Measurements from ENCODE around the gene NOD2. TPM values are rescaled to one million over a fixed set of nuclear protein-coding genes. Genes with fewer than 3 reads are reported as not detected.

Gene NOD2
- total RNA-seq, 1 experiment from 2014 or later = 0.11 TPM

DNA sequence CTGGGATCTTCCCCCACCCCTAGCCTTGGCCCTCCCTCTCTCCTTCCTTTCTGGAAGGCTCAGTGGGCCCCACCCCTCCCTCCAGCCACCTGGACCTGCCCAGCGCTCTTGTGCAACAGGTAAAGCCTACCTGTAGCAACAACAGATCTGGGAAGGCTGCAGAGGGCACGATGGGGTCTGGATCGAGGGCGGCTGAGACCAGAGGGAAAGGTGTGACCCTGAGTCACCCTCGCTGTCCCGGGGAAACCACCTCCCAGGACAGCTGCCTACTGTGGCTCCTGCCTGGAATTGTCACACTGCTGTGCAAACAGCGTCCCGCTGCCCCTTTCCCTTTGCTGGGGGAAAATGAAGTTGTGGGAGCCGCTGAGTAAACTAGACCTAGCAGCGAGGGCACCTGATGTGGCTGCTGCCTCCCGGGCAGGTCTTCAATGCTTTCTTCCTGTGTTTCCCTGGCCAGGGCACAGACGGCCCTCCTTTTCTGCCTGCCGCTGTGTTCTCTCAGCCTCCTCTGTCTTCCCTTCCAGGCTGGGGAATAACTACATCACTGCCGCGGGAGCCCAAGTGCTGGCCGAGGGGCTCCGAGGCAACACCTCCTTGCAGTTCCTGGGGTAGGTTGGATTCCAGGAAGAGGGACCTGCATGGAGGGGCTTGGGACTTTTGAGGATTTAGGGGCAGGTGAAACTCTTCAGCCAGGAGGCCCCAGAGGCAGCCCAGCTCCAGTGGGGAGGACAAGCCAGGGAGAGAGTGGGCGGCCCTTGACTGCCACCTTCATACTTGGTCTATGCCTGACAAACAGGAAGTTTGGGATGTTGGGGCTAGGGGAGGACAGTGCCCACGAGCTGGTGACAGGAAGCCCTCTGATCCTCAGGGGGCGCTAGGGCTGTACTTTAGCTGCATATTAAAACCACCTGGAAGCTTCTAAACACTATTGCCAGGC is 26.3 kb downstream of the NOD2 start (continued):
- TF ChIP-seq, protein P1, sequence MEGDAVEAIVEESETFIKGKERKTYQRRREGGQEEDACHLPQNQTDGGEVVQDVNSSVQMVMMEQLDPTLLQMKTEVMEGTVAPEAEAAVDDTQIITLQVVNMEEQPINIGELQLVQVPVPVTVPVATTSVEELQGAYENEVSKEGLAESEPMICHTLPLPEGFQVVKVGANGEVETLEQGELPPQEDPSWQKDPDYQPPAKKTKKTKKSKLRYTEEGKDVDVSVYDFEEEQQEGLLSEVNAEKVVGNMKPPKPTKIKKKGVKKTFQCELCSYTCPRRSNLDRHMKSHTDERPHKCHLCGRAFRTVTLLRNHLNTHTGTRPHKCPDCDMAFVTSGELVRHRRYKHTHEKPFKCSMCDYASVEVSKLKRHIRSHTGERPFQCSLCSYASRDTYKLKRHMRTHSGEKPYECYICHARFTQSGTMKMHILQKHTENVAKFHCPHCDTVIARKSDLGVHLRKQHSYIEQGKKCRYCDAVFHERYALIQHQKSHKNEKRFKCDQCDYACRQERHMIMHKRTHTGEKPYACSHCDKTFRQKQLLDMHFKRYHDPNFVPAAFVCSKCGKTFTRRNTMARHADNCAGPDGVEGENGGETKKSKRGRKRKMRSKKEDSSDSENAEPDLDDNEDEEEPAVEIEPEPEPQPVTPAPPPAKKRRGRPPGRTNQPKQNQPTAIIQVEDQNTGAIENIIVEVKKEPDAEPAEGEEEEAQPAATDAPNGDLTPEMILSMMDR (IDR thresholded peaks at IDR 0.05) = 0 out of 2 replicates have a peak, but pooled peaks have one; percentile 15

DNA sequence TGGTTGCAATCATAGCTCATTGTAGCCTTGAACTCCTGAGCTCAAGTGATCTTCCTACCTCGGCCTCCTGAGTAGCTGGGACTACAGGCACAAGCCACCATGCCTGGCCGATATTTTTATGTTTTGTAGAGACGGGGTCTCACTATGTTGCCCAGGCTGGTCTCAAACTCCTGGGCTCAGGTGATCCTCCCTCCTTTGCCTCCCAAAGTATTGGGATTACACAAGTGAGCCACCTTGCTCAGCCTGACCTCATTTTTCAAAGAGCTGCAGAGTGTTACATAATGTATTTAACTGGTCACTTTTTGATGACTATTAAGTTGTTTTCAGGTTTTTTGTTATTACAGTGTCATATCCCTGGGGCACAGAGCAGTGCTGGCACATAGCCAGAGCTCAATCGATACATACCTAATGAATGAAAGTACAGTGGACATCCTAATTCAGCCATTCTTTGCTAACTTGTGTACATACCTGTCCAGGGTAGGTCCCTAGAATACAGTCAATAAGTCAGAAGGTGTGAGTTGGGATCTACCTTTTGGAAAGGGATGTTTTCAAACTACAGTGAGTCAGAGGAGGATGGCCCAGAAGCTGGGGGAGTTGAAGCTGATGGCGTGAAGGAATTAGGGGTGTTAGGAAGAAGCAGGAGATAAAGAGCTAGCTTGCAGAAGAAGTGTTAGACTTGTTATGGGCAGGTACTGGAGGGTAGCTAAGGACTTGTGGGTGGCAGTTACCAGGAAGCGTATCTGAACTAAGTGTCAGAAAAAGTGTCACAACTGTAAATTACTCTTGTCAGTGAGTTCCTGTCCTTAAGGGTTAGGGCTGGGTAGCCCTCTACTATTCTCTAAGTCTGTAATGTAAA is 28.4 kb downstream of the NOD2 start:
- DNase-seq (ENCODE audit: low spot score) = no peak
- peaks cover 22% of the 10 kb centered on the region for H3K9me3 Mint-ChIP-seq
- ChIA-PET CTCF (interaction anchor here (1.2 kb wide), 1 partner anchor 84 kb away, joined by 4 read pairs; no protein-coding TSS in a partner anchor), POLR2A (no interaction called here)
- peaks cover 12% of the 10 kb centered on the region for H3K4me1 Mint-ChIP-seq
- ATAC-seq = no peak
- H3K27ac Mint-ChIP-seq = no peak overlapping the region
- H3K4me3 Mint-ChIP-seq = no peak overlapping the region
- TF ChIP-seq SOX15 (CRISPR knock-in tag; IDR thresholded peaks at IDR 0.05) (no peak), ZNF416 (CRISPR knock-in tag; IDR thresholded peaks at IDR 0.05) (no peak)
- peaks cover 5% of the 10 kb centered on the region; the same call in 1 of the 2 replicates for H3K36me3 Mint-ChIP-seq
- H3K27me3 Mint-ChIP-seq (ENCODE audit: low read depth) = no peaks in the 10 kb centered on the region

DNA sequence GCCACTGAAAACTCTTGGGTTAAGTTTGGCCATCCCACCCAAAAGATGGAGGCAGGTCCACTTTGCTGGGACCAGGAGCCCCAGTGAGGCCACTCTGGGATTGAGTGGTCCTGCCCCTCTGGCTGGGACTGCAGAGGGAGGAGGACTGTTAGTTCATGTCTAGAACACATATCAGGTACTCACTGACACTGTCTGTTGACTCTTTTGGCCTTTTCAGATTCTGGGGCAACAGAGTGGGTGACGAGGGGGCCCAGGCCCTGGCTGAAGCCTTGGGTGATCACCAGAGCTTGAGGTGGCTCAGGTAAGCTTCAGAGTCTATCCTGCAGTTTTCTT is 29.0 kb downstream of the NOD2 start:
- ATAC-seq (no peak), DNase-seq (ENCODE audit: low spot score) (no peak)
- ChIA-PET CTCF (interaction anchor here (0.9 to 1.2 kb wide), 2 partner anchors 84 kb away, joined by 4 read pairs; no protein-coding TSS in a partner anchor), POLR2A (no interaction called here)
- H3K9me3 Mint-ChIP-seq = peaks cover 22% of the 10 kb centered on the region
- H3K4me1 Mint-ChIP-seq = peaks cover 12% of the 10 kb centered on the region
- no peak overlapping the region for H3K27ac Mint-ChIP-seq
- H3K36me3 Mint-ChIP-seq = peaks cover 5% of the 10 kb centered on the region; the same call in 1 of the 2 replicates
- no peaks in the 10 kb centered on the region for H3K27me3 Mint-ChIP-seq (ENCODE audit: low read depth)
- TF ChIP-seq SMAD4 (CRISPR knock-in tag; IDR thresholded peaks at IDR 0.05) (no peak), NFATC4 (CRISPR knock-in tag; IDR thresholded peaks at IDR 0.05) (no peak), ZNF416 (CRISPR knock-in tag; IDR thresholded peaks at IDR 0.05) (no peak), MXD4 (CRISPR knock-in tag; IDR thresholded peaks at IDR 0.05; ENCODE audit: borderline replicate concordance) (no peak), ESRRA (CRISPR knock-in tag; IDR thresholded peaks at IDR 0.05; ENCODE audit: borderline replicate concordance) (no peak), IRF2 (CRISPR knock-in tag; IDR thresholded peaks at IDR 0.05; ENCODE audit: borderline replicate concordance, low read depth) (no peak), JAZF1 (CRISPR knock-in tag; IDR thresholded peaks at IDR 0.05) (no peak), FOXP1 (CRISPR knock-in tag; IDR thresholded peaks at IDR 0.05; ENCODE audit: borderline replicate concordance) (no peak)
- TF ChIP-seq, protein P2, sequence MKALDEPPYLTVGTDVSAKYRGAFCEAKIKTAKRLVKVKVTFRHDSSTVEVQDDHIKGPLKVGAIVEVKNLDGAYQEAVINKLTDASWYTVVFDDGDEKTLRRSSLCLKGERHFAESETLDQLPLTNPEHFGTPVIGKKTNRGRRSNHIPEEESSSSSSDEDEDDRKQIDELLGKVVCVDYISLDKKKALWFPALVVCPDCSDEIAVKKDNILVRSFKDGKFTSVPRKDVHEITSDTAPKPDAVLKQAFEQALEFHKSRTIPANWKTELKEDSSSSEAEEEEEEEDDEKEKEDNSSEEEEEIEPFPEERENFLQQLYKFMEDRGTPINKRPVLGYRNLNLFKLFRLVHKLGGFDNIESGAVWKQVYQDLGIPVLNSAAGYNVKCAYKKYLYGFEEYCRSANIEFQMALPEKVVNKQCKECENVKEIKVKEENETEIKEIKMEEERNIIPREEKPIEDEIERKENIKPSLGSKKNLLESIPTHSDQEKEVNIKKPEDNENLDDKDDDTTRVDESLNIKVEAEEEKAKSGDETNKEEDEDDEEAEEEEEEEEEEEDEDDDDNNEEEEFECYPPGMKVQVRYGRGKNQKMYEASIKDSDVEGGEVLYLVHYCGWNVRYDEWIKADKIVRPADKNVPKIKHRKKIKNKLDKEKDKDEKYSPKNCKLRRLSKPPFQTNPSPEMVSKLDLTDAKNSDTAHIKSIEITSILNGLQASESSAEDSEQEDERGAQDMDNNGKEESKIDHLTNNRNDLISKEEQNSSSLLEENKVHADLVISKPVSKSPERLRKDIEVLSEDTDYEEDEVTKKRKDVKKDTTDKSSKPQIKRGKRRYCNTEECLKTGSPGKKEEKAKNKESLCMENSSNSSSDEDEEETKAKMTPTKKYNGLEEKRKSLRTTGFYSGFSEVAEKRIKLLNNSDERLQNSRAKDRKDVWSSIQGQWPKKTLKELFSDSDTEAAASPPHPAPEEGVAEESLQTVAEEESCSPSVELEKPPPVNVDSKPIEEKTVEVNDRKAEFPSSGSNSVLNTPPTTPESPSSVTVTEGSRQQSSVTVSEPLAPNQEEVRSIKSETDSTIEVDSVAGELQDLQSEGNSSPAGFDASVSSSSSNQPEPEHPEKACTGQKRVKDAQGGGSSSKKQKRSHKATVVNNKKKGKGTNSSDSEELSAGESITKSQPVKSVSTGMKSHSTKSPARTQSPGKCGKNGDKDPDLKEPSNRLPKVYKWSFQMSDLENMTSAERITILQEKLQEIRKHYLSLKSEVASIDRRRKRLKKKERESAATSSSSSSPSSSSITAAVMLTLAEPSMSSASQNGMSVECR (CRISPR knock-in tag; IDR thresholded peaks at IDR 0.05; ENCODE audit: borderline replicate concordance) = no peak
- TF ChIP-seq, protein P3, sequence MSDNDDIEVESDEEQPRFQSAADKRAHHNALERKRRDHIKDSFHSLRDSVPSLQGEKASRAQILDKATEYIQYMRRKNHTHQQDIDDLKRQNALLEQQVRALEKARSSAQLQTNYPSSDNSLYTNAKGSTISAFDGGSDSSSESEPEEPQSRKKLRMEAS (CRISPR knock-in tag; IDR thresholded peaks at IDR 0.05) = no peak
- TF ChIP-seq, protein P4, sequence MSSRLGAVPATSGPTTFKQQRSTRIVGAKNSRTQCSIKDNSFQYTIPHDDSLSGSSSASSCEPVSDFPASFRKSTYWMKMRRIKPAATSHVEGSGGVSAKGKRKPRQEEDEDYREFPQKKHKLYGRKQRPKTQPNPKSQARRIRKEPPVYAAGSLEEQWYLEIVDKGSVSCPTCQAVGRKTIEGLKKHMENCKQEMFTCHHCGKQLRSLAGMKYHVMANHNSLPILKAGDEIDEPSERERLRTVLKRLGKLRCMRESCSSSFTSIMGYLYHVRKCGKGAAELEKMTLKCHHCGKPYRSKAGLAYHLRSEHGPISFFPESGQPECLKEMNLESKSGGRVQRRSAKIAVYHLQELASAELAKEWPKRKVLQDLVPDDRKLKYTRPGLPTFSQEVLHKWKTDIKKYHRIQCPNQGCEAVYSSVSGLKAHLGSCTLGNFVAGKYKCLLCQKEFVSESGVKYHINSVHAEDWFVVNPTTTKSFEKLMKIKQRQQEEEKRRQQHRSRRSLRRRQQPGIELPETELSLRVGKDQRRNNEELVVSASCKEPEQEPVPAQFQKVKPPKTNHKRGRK (CRISPR knock-in tag; IDR thresholded peaks at IDR 0.05; ENCODE audit: borderline replicate concordance) = no peak
- TF ChIP-seq, protein P5, sequence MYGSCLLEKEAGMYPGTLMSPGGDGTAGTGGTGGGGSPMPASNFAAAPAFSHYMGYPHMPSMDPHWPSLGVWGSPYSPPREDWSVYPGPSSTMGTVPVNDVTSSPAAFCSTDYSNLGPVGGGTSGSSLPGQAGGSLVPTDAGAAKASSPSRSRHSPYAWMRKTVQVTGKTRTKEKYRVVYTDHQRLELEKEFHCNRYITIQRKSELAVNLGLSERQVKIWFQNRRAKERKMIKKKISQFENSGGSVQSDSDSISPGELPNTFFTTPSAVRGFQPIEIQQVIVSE (CRISPR knock-in tag; IDR thresholded peaks at IDR 0.05; ENCODE audit: borderline replicate concordance) = no peak
- TF ChIP-seq, protein P6, sequence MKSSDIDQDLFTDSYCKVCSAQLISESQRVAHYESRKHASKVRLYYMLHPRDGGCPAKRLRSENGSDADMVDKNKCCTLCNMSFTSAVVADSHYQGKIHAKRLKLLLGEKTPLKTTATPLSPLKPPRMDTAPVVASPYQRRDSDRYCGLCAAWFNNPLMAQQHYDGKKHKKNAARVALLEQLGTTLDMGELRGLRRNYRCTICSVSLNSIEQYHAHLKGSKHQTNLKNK (CRISPR knock-in tag; IDR thresholded peaks at IDR 0.05) = no peak
- no peak overlapping the region for H3K4me3 Mint-ChIP-seq
